SW480 (cell line): ENCODE results near the gene AKT1.

Source experiments
- DNase-seq: peaks from one replicate; pipeline ENCODE4 v3.0.0-alpha.2; 2016; ENCODE audit warnings: low spot score

Gene AKT1

DNA sequence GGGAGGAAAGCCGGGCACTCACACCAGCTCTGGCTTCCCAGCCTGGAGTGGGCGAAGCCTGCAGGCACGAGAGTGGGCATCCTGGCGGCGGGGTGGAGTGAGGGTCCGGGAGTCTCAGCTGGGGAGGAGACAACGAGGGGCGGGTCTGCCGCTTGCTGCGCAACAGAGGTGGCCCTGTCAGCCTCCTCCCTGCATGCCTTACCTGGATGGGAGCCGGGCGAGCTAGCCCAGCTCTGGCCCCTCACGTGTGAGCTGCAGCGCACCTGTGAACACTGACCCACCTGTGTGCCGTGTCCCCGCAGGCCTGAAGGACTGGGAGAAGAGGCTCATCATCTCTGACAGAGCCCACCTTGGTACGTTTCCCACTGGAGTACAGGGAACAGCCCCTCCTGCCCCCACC lies 56.5 kb downstream of the AKT1 start:
- DNase-seq = no peak

DNA sequence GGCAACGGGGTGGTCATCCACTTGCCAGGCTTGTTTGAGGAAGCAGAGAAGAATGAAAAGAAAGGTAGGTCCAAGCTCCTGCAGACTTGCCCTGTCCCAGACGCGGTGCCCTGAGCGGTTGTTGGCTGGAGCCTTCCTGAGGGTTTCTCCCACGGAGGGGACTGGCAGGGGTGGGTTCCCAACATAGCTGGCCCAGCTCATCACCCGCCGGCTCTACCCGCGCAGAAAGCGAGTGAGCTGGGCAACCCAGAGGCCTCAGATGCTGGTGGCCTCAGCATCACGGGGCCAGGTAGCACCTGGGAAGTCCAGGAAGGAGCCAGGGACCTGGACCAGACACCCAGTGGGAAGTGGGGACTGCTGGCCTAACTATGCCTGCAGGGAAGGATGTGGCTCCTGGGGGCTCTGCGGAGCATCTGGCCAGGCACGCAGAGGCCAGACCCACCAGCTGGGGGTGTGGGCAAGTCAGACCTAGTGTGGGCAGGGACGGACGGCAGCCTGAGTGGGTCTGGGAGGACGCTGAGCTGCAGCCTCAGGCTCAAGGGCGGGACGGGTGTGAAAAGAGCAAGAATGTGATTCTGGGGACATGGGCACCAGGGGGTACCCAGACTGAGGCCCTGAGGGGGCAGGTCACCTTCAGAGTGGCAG lies 57.1 kb downstream of the AKT1 start:
- no peak for DNase-seq

DNA sequence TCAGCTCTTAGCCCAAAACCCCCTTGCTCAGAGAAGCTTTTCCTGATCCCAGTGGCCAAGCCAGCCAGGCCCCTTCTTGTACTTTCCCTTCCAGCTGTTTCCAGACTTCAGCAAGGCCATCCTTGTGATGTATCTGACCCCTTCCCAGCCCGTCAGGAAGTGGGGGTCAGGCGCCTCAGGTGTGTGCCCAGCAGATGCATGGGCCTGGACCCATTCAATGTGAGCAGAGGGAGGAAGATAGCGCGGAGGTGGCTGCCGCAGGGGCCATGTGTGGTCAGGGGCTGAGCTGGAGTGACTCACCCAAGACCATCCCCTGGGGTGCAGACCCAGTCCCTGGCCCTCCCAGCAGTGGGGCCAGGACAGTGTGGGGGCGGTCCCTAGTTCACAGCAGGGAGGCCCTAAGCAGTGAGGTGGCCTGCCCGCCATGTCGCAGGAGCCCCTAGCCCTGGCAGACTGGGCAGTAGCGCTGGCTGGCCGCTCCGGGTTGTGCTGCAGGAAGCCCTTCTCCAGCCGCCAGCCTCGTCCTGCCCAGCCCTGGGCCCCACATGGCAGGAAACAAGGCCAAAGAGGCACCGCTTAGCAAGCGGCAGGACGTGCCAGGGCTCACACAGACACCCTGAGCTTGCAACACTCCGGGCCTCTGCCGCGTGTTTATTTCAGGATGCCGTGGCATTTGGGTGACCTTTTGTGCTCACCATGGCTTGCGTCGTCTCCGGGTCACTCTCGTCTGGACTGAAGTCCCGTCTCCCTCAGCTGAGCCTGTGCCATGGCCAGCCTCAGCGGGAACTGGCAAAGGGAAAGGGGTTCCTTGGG lies 59.5 kb downstream of the AKT1 start:
- DNase-seq = no peak

DNA sequence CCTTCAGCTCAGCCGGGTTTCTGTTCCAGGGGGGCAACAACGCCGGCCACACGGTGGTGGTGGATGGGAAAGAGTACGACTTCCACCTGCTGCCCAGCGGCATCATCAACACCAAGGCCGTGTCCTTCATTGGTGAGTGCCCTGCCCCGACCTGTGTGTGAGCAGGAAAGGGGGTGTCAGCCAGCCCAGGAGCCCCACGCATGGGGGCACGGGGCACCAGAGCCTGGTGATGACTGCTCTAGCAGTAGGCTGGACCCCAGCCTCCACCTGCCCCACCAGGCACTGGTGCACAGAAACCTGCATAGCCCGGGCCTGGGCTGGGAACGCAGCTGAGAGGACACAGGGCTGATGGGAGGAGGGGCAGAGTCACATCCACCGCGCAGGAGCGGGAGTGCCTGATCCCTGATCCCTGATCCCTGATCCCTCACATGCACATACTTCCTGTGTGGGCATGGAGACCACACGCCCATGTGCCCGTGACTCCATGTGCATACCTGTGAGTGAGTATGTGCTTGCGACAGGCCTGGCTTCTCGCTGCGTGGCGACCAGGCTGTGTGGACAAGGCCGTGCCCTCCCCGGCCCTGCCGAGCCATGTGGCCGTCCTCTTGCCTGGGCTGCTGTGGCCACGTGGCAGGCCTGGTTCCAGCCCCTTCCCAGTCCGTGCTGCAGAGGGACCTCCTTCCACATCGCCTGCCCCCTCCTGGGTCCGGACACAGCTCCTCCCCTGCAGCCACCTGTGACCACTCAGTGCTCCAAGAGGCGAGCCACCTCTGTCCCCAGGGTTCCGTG lies 60.4 kb downstream of the AKT1 start:
- DNase-seq = peak; percentile 52

DNA sequence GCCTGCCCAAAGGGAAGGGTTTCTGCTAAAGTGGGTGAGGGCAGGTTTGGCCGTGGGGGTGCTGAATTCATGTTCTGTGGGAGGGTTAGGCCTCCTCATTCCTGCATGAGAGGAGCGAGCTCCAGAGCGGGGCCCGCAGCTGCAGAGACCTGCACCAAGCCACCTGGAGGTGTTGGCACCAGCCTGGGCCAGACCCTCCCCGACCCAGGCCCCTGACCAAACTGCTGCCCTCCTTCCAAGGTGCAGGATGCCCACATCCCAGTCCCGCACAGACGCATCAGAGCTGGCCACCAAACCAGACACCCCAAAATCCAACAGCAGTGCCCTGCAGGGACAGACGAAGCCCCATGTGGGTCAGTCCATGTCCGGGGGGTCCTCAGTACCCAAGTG lies 61.0 kb downstream of the AKT1 start:
- no peak for DNase-seq

DNA sequence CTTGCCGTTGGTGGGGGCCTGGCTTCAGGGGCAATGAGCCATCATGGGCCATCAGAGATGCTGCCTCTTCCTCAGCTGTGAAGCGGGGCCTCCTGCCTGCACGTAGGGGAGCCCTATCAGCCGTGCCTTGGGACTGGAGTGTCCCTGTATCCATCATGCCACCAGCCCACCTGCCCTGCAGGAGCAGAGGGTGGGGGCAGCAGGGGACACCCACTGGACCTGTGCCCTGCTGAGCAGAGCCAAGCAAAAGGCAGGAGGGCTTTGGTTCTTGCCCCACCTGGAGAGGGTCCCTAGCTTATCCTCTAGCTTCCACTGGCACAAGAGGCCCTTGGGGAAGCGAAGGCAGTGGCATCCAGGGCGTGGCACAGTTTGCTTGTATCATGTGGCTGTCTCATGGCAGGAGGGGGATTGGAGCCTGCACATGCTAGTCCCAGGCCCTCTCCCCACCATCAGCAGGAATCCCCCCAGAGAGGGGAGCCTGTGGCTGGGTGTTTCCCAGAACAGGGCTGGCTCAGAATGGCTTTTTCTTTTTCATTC lies 61.4 kb downstream of the AKT1 start:
- no peak for DNase-seq

DNA sequence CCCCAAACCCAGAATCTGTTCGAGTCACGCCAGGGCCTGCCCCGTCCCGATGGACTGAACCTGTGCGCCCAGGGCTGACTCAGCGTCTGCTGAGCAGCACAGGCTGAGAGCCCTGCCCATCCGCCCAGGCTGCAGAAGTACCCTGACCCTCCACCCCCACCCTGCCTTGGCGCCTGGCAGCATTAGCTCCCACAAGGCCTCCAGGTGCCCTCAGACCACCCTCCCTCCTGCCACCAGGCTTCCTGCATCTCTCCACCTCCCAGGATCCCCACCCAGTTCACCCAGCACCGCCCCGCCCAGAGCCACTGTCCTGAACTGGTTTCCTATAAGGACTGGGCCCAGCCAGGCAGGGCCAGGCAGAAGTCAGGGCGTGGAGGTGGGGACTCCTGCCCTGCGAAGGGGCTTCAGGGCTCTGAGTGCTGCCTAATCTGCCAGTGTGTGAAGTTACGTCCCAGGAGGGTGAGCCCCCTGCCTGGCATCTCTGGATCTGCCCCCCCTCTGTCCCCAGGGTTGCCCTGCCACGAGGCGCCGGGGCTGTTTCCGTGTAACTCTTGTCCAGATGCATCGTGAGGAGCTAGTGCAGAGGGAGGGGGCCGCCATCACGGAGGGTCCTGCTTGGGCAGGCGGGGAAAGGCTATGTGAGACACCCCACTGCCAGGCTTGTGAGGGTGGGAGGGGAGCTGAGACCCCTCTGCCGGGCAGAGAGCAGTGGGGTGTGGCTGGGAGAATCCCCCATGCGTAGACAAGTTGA lies 62.4 kb downstream of the AKT1 start:
- DNase-seq = peak; percentile 47

DNA sequence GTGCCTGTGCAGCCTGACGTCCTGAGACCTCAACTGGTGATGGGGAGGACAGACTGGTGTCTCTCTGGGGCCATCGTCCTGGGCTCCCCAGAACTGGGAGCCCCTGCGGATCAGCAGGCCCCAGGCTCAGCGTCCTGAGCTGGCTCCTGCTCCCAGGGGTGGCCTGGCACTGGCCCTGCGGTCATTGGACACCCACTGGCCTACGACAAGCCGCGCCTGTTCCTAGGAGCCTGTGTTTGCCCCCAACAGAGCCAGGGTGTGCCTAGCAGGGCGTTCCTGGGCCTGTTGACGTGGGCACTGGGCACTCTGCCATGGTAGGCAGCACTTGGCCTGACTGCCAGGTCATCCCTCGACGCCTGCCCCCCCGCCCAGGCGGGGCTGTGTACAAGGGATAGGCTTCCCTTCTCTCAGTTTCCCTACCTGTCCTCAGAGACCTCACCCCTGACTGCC lies 63.2 kb downstream of the AKT1 start:
- DNase-seq = no peak

DNA sequence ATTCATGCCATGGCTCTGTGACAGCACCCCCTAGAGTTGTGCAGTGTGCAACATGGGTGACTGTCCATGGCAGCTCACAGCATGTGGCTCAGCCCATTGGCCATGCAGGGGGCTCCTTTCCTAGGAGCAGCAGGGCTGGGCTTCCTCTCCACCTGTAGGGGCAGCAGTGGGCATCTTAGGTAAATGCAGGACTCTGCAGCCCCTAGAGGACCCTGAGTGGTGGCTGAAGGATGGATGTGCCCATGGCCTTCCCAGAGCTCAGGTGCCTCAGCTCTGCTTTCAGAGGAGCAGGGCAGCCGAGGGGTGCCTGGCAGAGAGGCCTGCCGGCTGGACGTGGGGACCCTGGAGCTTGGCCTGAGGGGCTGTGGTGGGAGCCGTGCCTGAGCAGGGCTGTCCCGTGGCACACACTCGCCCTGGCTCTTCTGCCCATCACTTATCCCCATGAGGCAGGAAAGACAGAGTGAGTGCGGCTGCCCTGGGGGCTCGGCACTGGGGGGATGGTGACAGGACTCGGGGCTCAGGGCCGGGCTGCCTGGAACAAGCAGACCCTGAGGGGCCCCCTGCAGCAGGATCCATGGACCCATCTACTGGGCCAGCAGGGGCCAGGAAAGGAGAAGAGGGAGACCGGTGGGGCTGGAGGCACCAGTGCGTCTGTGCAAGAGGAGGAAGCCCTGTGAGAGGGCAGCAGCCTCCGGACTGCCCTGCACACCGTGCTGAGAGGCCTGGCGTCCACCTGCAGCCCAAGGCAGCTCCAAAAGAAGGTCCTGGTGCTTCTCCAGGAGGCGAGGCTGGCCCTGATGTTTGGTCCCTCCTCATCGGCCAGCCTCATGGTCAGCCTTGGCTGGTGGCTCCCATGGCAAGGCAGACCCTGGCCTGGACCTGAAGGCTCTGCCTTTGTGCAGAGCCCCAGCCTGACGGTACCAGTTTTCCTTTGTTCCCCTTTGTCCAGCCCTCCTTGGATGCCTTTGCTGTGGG lies 63.9 kb downstream of the AKT1 start:
- DNase-seq = peak; percentile 58

DNA sequence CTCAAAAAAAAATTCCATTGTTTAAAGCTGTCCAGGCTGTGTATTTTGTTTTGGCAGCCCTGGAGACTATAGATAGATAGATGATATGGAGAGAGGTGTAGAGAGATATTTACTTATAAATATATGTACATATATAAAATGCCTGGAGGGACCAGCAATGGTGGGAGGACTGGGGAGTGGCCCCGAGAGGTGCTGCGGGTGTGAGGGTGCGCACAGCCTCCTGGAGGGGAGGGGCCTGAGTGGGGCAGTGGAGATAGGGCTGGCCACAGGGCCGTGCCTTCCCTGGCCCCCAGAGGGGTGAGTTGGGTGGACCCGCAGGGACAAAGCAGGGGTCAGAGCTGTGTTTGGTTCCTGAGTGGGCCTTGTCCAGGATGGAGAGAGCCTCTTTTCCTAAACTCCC lies 65.1 kb downstream of the AKT1 start:
- DNase-seq = no peak

DNA sequence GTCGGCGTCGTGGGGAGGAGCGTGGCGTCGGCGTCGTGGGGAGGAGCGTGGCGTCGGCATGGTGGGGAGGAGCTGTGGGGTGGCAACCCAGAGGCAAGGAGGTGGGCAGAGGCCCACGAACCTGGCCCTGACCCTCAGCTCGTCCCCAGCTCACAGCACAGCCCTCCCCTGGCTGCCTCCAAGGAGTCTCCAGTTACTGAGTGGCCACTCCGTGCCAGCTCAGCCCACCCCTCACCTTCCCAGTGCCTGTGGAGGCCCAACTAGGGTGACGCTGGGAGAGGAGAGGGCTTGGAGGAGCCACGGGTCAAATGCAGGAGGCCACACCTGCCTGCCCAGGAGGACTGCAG lies 65.7 kb downstream of the AKT1 start:
- DNase-seq = peak; percentile 53

DNA sequence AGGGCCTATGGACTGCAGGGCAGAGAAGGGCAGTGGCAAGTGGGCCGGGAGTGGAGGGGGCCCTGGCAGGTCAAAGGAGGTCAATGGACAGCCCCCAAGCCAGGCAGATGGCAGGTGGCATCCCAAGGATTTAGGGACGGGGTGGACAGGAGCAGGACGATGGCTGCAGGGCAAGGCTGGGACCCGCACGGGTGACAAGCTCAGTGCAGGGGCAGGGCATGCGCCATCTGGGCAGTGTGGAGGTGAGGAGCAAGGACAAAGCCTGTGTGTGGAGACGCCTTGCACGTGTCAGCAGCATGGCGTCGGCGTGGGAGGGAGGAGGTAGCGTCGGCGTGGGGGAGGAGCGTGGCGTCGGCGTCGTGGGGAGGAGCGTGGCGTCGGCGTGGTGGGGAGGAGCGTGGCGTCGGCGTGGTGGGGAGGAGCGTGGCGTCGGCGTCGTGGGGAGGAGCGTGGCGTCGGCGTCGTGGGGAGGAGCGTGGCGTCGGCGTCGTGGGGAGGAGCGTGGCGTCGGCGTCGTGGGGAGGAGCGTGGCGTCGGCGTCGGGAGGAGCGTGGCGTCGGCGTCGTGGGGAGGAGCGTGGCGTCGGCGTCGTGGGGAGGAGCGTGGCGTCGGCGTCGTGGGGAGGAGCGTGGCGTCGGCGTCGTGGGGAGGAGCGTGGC lies 66.2 kb downstream of the AKT1 start:
- peak; percentile 68 for DNase-seq

DNA sequence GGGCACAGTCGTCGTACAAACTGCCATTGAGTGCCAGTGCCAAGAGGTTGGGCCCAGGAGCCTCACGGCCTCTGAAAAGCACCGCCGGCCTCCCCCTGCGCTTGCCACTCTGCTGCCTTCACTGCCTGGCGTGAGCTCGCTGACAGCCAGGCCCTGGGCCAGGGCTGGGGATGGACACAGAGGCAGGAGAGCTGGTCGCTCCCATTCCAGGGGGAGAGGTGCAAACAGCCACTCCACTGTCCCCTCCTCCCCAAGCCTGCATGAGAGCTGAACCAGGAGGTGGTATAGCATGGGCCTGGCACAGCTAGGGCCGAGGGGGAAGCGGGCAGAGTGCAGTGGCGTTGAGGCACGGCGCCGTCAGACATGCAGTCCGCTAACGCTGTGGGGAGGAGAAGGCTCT lies 66.9 kb downstream of the AKT1 start:
- DNase-seq = no peak

DNA sequence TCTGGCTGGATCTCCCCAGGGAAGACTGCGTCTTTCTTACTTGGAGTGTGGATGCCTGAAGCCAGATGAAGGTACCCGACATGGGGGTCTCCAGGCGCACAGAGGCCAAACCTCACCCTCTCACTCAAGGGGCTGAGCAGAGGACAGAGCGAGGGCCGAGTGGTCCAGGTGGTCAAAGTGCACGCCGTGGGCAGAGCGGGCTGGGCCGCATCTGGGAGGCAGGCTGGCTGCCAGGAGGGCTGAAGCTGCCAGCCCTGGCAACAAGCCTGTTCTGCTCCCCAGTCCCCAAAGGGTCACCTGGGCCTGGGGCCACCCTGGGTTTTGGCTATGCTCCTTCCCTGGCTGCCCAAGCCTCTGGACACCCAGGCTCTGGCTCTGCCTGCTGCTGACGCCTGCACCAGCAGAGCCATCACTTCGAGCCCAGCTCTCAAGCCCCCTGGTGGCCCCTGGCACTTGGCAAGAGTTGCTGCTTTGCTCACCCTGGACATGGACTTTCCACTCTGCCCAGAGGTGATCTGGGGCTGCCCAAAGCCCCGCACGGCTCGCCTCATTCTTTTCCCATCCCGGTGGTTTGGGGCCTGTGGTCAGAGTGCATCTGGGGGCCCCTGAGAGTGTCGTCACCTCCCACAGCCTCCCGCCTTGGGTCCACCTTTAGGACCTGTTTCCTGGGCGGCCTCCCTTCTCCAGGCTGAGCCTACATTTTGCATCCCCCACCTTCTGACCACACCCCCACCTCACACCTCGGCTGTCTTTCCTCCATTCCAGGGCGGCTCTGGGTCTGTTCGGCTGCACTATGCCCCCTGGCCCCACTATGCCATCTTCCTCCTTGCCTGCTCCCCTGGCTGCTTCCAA lies 68.7 kb downstream of the AKT1 start:
- DNase-seq = no peak

DNA sequence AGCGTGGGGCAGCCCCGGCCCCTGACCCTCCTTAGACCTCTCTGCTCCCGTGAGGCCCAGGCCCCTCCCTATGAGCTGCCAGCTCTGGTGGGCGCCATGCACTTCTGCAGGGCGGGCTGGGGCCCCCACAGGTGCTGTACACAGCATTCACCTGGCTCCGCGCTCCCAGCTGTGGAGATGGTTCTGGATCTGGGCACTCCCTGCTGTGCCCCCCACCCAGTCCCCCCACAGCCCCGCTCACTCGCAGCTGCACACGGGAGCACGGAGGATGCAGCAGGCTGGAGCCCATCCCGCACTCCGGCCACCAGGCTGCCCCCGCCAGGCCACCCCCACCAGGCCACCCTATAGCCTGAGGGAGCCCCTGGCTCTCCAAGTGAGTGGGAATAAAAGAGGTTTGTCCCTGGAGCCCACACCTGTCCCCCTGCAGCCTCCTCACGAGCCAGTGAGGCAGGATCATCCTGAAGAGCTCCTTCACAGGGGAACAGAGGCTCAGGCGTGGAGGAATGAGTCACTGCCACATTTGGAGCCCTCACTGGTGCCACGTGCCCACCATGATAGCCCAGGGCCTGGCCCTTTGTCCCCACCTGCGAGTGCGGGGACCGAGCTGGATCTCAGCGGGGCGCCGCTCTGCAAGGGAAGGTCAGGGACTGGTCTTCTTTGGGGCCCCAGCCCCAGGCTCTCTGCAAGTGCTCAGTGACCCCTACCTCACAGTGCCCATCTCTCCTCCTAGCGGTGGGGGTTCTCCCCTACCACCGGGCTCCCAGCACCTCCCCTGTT lies 69.6 kb downstream of the AKT1 start:
- no peak for DNase-seq

DNA sequence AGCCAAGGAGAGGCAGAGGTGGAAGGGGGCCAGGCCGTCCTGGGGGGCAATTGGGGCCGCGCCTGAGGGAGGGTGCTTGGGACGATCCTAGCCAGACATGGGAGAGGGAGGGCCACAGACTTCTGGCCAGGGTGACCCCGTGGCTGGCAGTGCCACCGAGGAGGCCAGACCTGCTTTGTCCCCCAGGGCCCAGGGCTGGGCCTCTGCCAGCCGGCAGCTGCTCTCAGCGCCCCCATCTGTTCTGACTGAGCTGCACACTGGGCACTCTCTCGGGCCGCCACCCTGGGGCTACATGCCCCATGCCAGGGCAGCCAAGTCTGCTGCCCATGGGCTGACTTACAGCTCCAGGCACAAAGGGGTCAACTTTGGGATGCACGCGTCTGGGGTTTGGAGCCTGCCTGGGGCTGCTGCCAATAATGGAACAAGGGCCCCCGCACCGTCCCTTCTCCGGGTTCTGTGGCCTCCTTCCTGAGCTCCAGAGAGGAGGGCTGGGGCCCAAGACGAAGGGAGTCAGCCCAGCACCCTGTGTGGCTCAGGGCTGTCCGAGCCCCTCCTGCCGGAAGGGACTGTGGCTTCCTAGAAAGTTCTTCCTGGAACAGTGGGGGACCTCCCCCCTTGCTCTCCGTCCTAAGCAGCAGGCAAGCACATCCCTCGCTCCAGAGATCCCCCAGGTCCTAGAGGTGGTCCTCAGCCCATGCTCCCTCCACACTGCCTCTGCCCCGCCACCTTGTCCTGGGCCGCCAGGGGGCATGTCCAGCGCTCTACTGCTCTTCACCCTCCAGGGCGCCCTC lies 70.4 kb downstream of the AKT1 start:
- DNase-seq = peak; percentile 62

DNA sequence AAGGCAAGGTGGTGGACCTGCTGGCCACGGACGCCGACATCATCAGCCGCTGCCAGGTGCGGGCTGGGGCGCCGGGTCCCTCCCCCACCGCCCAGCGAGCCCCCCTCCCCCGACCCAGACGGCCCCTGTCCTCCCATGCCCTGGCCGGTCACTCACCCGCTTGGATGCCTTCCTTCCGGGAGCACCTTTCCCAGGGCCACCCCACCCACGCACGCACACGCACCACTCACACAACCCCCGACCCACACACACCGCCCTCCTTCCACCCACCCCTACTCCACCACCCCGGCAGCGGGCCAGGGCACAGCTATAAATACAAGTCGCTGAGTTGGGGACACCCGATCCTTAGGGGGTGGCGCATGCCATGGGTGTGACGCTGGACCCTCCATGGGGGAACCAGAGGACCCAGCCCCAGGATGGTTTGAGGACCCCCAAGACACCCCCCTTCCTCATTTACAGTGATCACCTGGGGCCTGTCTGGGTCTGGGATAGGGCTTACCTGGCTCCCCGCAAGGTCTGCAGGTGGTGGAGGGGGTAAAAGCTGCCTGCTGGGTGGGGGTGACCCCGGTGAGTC lies 71.1 kb downstream of the AKT1 start:
- DNase-seq = peak; percentile 36
